Chondrocyte (in vitro differentiated cells): ENCODE data around the gene ASB15. TPM values are rescaled to one million over a fixed set of nuclear protein-coding genes. Genes with fewer than 3 reads are reported as not detected.

Source experiments
- DNase-seq: peaks from one replicate; pipeline ENCODE4 v3.0.0; 2021; ENCODE audit warnings: mixed read lengths, low spot score
- H3K27ac Mint-ChIP-seq: one replicate; pipeline ENCODE4 v1.8.0; 2021; ENCODE audit warnings: mild to moderate bottlenecking, moderate library complexity, mixed read lengths; ENCODE audit not compliant: unreplicated experiment
- H3K27me3 Mint-ChIP-seq: 2 replicates; pipeline ENCODE4 v1.8.0; 2021; ENCODE audit warnings: low read depth, mixed read lengths
- H3K36me3 Mint-ChIP-seq: 2 replicates; pipeline ENCODE4 v1.8.0; 2021; ENCODE audit warnings: low read depth, mixed read lengths
- H3K4me1 Mint-ChIP-seq: 2 replicates; pipeline ENCODE4 v1.8.0; 2021; ENCODE audit warnings: low read depth, mild to moderate bottlenecking, mixed read lengths
- H3K4me3 Mint-ChIP-seq: one replicate; pipeline ENCODE4 v1.8.0; 2021; ENCODE audit warnings: mild to moderate bottlenecking, moderate library complexity, mixed read lengths; ENCODE audit not compliant: unreplicated experiment
- H3K9me3 Mint-ChIP-seq: 2 replicates; pipeline ENCODE4 v1.8.0; 2021; ENCODE audit warnings: low read depth, mixed read lengths
- CTCF ChIP-seq: fragments of 200-600 bp; sonication (generic); IDR thresholded peaks from 2 replicates; pipeline ENCODE4 v1.5.0; 2021; ENCODE audit warnings: antibody characterized with exemption, mild to moderate bottlenecking, moderate library complexity
- total RNA-seq: library from RNA; stranded (reverse); gene quantifications from 3 replicates; pipeline ENCODE4 v1.2.1, GENCODE V29; 2021

The ASB15 gene
- total RNA-seq, 1 donor from 2014 or later = not detected

- H3K9me3 Mint-ChIP-seq = no peaks in the 10 kb centered on the region
- no peak overlapping the region for H3K4me3 Mint-ChIP-seq
- DNase-seq = no peak
- H3K27me3 Mint-ChIP-seq = peaks cover 21% of the 10 kb centered on the region
- H3K27ac Mint-ChIP-seq = no peak overlapping the region
- H3K4me1 Mint-ChIP-seq = peaks cover 3% of the 10 kb centered on the region
- TF ChIP-seq CTCF = peak; percentile 88
- no peaks in the 10 kb centered on the region for H3K36me3 Mint-ChIP-seq
Observed at GRCh38 chr7:123580406-123581161, 21.0 kb upstream of the ASB15 start.

DNA sequence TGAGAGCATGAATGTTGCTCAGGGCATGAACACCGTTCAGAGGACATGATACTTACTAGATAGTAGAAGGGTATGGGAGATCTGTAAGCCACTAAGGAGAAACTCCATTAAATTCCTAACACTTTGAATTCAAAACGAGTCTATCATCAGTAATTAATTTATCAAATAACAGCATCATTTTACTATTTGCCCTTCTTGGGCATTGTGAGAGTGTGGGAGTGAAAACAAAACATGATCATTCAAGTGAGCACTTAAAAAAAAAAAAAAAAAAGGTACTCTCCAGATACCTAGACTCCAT, 20.5 kb upstream of the ASB15 start:
- Mint-ChIP-seq H3K4me3 (no peak overlapping the region), H3K9me3 (no peaks in the 10 kb centered on the region), H3K36me3 (no peaks in the 10 kb centered on the region), H3K27me3 (peaks cover 21% of the 10 kb centered on the region), H3K27ac (no peak overlapping the region), H3K4me1 (peaks cover 3% of the 10 kb centered on the region)
- TF ChIP-seq CTCF = no peak
- no peak for DNase-seq

- no peaks in the 10 kb centered on the region for H3K36me3 Mint-ChIP-seq
- peaks cover 32% of the 10 kb centered on the region for H3K27me3 Mint-ChIP-seq
- no peak for DNase-seq
- no peak overlapping the region for H3K4me3 Mint-ChIP-seq
- H3K9me3 Mint-ChIP-seq = no peaks in the 10 kb centered on the region
- peaks cover 3% of the 10 kb centered on the region for H3K4me1 Mint-ChIP-seq
- no peak for TF ChIP-seq CTCF
- no peak overlapping the region for H3K27ac Mint-ChIP-seq
Observed at GRCh38 chr7:123583821-123584220, 17.8 kb upstream of the ASB15 start.

DNA sequence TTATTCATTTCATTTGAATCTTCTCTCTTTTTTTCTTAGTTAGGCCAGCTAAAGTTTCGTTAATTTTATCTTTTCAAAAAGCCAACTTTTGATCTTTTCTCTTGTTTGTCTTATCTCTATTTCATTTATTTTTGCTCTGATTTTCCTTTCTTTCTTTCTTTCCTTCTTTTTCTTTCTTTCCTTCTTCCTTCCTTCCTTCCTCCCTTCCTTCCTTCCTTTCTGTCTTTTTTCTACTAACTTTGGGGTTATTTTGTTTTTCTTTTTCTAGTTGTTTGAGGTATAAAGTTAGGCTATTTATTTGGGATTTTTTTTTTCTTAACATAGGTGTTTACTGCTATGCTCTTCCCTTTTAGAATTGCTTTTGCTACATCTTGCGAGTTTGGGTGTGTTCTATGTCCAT, 13.2 kb upstream of the ASB15 start:
- Mint-ChIP-seq H3K9me3 (no peaks in the 10 kb centered on the region), H3K27me3 (peaks cover 50% of the 10 kb centered on the region), H3K36me3 (no peaks in the 10 kb centered on the region), H3K27ac (no peak overlapping the region), H3K4me1 (no peaks in the 10 kb centered on the region), H3K4me3 (no peak overlapping the region)
- TF ChIP-seq CTCF = no peak
- DNase-seq = no peak

- H3K27ac Mint-ChIP-seq = no peak overlapping the region
- no peak for DNase-seq
- H3K9me3 Mint-ChIP-seq = no peaks in the 10 kb centered on the region
- no peak overlapping the region for H3K4me3 Mint-ChIP-seq
- H3K27me3 Mint-ChIP-seq = peaks cover 29% of the 10 kb centered on the region
- H3K36me3 Mint-ChIP-seq = no peaks in the 10 kb centered on the region
- TF ChIP-seq CTCF = no peak
- H3K4me1 Mint-ChIP-seq = no peaks in the 10 kb centered on the region
Observed at GRCh38 chr7:123594813-123595241, 6.8 kb upstream of the ASB15 start.
